GM21825 (cell line): ENCODE measurements around the gene CTNNBL1.
"Not testable (repeated sequence)": the region's sequence is repeated elsewhere in the genome, so short reads cannot be mapped to it uniquely, and the experiment has no call there.

ENCODE experiments used
- ATAC-seq: cut with Tn5 transposase; IDR thresholded peaks from one replicate; pipeline ENCODE4 v1.9.1; 2021; ENCODE audit warnings: mild to moderate bottlenecking, moderate library complexity; ENCODE audit not compliant: unreplicated experiment

Gene CTNNBL1

GRCh38 chr20:37848706-37849105, 154.9 kb downstream of the CTNNBL1 start:
- ATAC-seq = no peak

GRCh38 chr20:37849156-37849555, 155.3 kb downstream of the CTNNBL1 start:
- no peak for ATAC-seq

GRCh38 chr20:37849566-37849965, 155.7 kb downstream of the CTNNBL1 start:
- no peak for ATAC-seq

GRCh38 chr20:37850036-37850592, 156.3 kb downstream of the CTNNBL1 start:
- no peak for ATAC-seq

- no peak for ATAC-seq
These were observed 157.0 kb downstream of the CTNNBL1 start for GRCh38 chr20:37850724-37851355.

- no peak for ATAC-seq
These were observed 158.8 kb downstream of the CTNNBL1 start for GRCh38 chr20:37852666-37853065.

- no peak for ATAC-seq
These were observed 160.1 kb downstream of the CTNNBL1 start for GRCh38 chr20:37853823-37854375.

GRCh38 chr20:37856034-37856433, 162.2 kb downstream of the CTNNBL1 start:
- not testable (repeated sequence) for ATAC-seq

GRCh38 chr20:37856932-37857660, 163.3 kb downstream of the CTNNBL1 start:
- ATAC-seq = no peak

GRCh38 chr20:37859406-37860171, 165.8 kb downstream of the CTNNBL1 start:
- no peak for ATAC-seq

GRCh38 chr20:37863289-37863688, 169.5 kb downstream of the CTNNBL1 start:
- ATAC-seq = no peak

GRCh38 chr20:37864298-37864697, 170.5 kb downstream of the CTNNBL1 start:
- ATAC-seq = no peak

- ATAC-seq = no peak
These were observed 172.2 kb downstream of the CTNNBL1 start for GRCh38 chr20:37866051-37866450.

- ATAC-seq = no peak
These were observed 173.7 kb downstream of the CTNNBL1 start for GRCh38 chr20:37867289-37868195.

GRCh38 chr20:37868851-37869333, 175.1 kb downstream of the CTNNBL1 start:
- ATAC-seq = no peak

- no peak for ATAC-seq
These were observed 175.6 kb downstream of the CTNNBL1 start for GRCh38 chr20:37869334-37869861.

GRCh38 chr20:37870294-37870693, 176.5 kb downstream of the CTNNBL1 start:
- no peak for ATAC-seq

GRCh38 chr20:37871751-37872150, 177.9 kb downstream of the CTNNBL1 start:
- no peak for ATAC-seq

- no peak for ATAC-seq
These were observed 178.3 kb downstream of the CTNNBL1 start for GRCh38 chr20:37872161-37872560.

- no peak for ATAC-seq
These were observed 180.1 kb downstream of the CTNNBL1 start for GRCh38 chr20:37873884-37874283.
